ENCODE results near the gene VPS13D. TPM values are rescaled to one million over a fixed set of nuclear protein-coding genes. Genes with fewer than 3 reads are reported as not detected.

VPS13D gene
- total RNA-seq, 1 donor from 2014 or later, result 25.8 TPM

GRCh38 chr1:12400027-12400693 lies 170.3 kb downstream of the VPS13D start:
- TF ChIP-seq, protein P1, sequence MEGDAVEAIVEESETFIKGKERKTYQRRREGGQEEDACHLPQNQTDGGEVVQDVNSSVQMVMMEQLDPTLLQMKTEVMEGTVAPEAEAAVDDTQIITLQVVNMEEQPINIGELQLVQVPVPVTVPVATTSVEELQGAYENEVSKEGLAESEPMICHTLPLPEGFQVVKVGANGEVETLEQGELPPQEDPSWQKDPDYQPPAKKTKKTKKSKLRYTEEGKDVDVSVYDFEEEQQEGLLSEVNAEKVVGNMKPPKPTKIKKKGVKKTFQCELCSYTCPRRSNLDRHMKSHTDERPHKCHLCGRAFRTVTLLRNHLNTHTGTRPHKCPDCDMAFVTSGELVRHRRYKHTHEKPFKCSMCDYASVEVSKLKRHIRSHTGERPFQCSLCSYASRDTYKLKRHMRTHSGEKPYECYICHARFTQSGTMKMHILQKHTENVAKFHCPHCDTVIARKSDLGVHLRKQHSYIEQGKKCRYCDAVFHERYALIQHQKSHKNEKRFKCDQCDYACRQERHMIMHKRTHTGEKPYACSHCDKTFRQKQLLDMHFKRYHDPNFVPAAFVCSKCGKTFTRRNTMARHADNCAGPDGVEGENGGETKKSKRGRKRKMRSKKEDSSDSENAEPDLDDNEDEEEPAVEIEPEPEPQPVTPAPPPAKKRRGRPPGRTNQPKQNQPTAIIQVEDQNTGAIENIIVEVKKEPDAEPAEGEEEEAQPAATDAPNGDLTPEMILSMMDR (IDR thresholded peaks at IDR 0.05; ENCODE audit: insufficient read depth, low read length, severe bottlenecking), result no peak
- H3K27me3 ChIP-seq (ENCODE audit: control insufficient read depth, insufficient read depth, low read length), result no peaks in the 10 kb centered on the region
- peaks cover 11% of the 10 kb centered on the region for H3K36me3 ChIP-seq (ENCODE audit: control insufficient read depth, insufficient read depth, low read length)
- FAIRE-seq (no peak), DNase-seq (ENCODE audit: low read depth) (no peak)
- no peak overlapping the region for H3K4me3 ChIP-seq (ENCODE audit: low read depth, low read length)

GRCh38 chr1:12402159-12402673 lies 172.4 kb downstream of the VPS13D start:
- TF ChIP-seq, protein P1 (IDR thresholded peaks at IDR 0.05; ENCODE audit: insufficient read depth, low read length, severe bottlenecking), result no peak
- Histone ChIP-seq H3K36me3 (ENCODE audit: control insufficient read depth, insufficient read depth, low read length) (peaks cover 11% of the 10 kb centered on the region), H3K4me3 (ENCODE audit: low read depth, low read length) (no peak overlapping the region), H3K27me3 (ENCODE audit: control insufficient read depth, insufficient read depth, low read length) (no peaks in the 10 kb centered on the region)
- no peak for DNase-seq (ENCODE audit: low read depth)
- FAIRE-seq, result no peak

GRCh38 chr1:12402842-12403241 lies 173.0 kb downstream of the VPS13D start:
- Histone ChIP-seq H3K4me3 (ENCODE audit: low read depth, low read length) (no peak overlapping the region), H3K27me3 (ENCODE audit: control insufficient read depth, insufficient read depth, low read length) (no peaks in the 10 kb centered on the region), H3K36me3 (ENCODE audit: control insufficient read depth, insufficient read depth, low read length) (peaks cover 11% of the 10 kb centered on the region)
- FAIRE-seq (no peak), DNase-seq (ENCODE audit: low read depth) (no peak)
- TF ChIP-seq, protein P1 (IDR thresholded peaks at IDR 0.05; ENCODE audit: insufficient read depth, low read length, severe bottlenecking), result no peak

DNA sequence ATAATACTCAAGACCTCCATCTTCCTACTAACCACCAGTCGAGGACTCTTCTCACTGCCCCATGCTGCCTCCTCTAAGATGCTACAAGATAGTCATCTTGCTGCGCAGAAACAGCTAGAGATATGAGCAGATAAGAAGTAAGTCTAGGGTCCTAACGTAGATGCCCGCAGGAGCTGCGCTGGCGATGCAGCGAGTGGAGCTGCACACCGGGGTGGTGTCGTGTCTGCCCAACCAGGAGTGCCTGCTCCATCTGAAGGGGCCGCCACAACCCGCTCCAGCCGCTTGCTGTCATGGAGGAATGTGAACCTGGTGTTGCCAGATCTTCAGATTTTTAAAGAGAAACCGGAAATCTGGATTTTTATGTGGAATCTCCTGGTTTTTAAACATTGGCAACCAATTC lies 175.1 kb downstream of the VPS13D start:
- DNase-seq (ENCODE audit: low read depth), result no peak
- Histone ChIP-seq H3K36me3 (ENCODE audit: control insufficient read depth, insufficient read depth, low read length) (peaks cover 10% of the 10 kb centered on the region), H3K27me3 (ENCODE audit: control insufficient read depth, insufficient read depth, low read length) (no peaks in the 10 kb centered on the region), H3K4me3 (ENCODE audit: low read depth, low read length) (no peak overlapping the region)
- TF ChIP-seq, protein P1 (IDR thresholded peaks at IDR 0.05; ENCODE audit: insufficient read depth, low read length, severe bottlenecking), result no peak
- no peak for FAIRE-seq

DNA sequence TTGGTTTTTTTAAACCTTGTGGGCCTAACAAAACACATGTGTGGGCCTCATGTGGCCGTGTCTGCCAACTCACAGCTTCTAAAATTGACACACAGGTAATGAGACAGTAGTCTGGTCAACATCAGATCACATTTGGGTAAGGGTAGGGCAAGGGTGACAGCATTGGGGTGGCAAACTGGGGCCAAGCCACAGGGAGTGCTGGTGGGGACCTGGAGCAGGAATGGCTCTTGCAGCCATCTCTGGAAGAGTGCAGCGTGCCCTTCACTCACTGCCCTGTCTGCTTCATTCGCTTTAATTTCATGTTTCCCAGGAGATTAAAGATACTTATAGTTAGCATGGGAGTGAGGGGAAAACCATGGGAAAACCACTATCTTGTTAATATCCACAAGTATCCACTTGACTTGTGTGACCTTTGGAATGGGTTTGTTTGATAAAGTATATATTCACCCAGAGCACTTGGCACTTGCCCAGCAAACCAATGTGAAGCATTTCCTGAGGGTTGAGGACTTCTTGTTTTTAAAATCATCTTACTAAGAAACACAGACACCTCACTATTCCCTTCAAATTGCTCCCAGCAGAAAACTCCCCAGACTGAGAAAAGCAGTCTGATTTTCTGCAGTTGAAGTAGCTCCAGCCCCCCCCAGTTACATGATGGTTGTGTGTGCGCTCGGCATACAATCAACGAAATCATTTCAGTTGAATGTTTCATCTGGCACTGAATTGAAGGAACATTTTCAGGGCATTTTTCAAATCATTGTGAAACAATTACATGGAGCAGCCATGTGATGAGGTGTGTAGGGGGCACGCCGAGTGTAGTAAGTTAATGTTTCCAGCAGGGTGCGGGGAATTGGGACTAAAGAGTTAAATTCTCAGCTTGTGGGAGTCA lies 175.7 kb downstream of the VPS13D start:
- no peak overlapping the region for H3K4me3 ChIP-seq (ENCODE audit: low read depth, low read length)
- H3K36me3 ChIP-seq (ENCODE audit: control insufficient read depth, insufficient read depth, low read length), result peaks cover 9% of the 10 kb centered on the region
- H3K27me3 ChIP-seq (ENCODE audit: control insufficient read depth, insufficient read depth, low read length), result no peaks in the 10 kb centered on the region
- DNase-seq (ENCODE audit: low read depth) (no peak), FAIRE-seq (no peak)
- TF ChIP-seq, protein P1 (IDR thresholded peaks at IDR 0.05; ENCODE audit: insufficient read depth, low read length, severe bottlenecking), result no peak

Data from bronchial epithelial cell (primary cell).